A549 (cell line): Measurements from ENCODE around the gene ROPN1. TPM values are rescaled to one million over a fixed set of nuclear protein-coding genes. Genes with fewer than 3 reads are reported as not detected.
"Not testable (repeated sequence)": the region's sequence is repeated elsewhere in the genome, so short reads cannot be mapped to it uniquely, and the experiment has no call there.

ENCODE experiments used
- ATAC-seq, 2 experiments: fragments of 200-7000 bp in 1 of 2; fragments of >200 bp in 1 of 2; cut with Nextera tagmentation in 1 of 2; cut with Tn5 transposase in 1 of 2; 3 replicates each; pipeline versions ENCODE4 v1.8.0 to v1.9.1; 2018 to 2020; ENCODE audit warnings: mild to moderate bottlenecking in 1 of 2, moderate library complexity in 1 of 2
- CTCF ChIA-PET: fragments of 300-600 bp; sonication (Branson Sonifier 250); formaldehyde crosslinking; extraction: SDS; loops from one replicate; lab custom pipeline; 2021; ENCODE audit warnings: antibody characterized with exemption, inconsistent platforms; lab: Yijun Ruan, JAX
- POLR2A ChIA-PET: fragments of 350-600 bp; formaldehyde crosslinking; extraction: SDS; loops from one replicate; lab custom pipeline; 2021; ENCODE audit warnings: antibody characterized with exemption, inconsistent platforms; lab: Yijun Ruan, JAX
- DNase-seq, 2 experiments: peaks; one replicate each; pipeline versions ENCODE4 v3.0.0 to v3.0.0-alpha.2; 2011 to 2016; ENCODE audit warnings: low read depth in 1 of 2, low spot score in 1 of 2
- FAIRE-seq: peaks from 2 replicates; lab custom pipeline; 2011; peaks lifted over from hg19 to GRCh38; lab: Jason Lieb, UNC
- H3K27ac ChIP-seq, 2 experiments: fragments of >200 bp; sonication (Bioruptor Twin); formaldehyde crosslinking; 3 replicates each; pipeline ENCODE4 v1.5.1; 2016 to 2017
- H3K4me1 ChIP-seq: fragments of >200 bp; sonication (Bioruptor Twin); formaldehyde crosslinking; 3 replicates; pipeline ENCODE4 v1.6.1; 2016
- H3K4me2 ChIP-seq: fragments of >200 bp; sonication (Bioruptor Twin); formaldehyde crosslinking; 3 replicates; pipeline ENCODE4 v1.6.1; 2016
- H3K4me3 ChIP-seq: fragments of >200 bp; sonication (Bioruptor Twin); formaldehyde crosslinking; 3 replicates; pipeline ENCODE4 v1.5.1; 2016
- H3K9me3 ChIP-seq: fragments of >200 bp; sonication (Bioruptor Twin); formaldehyde crosslinking; 3 replicates; pipeline ENCODE4 v1.6.1; 2016
- ATOH8 ChIP-seq: fragments of 250-450 bp; sonication (Bioruptor Pico); IDR thresholded peaks from 2 replicates; pipeline ENCODE4 v1.5.0; 2020; ENCODE audit warnings: low read depth, mild to moderate bottlenecking, moderate library complexity
- BCL3 ChIP-seq: fragments of >200 bp; sonication (Bioruptor Twin); formaldehyde crosslinking; IDR thresholded peaks from 3 replicates; pipeline ENCODE4 v1.6.1; 2016
- CTCF ChIP-seq: fragments of >200 bp; sonication (Bioruptor Twin); formaldehyde crosslinking; IDR thresholded peaks from 3 replicates; pipeline ENCODE4 v1.5.1; 2016
- ESRRA ChIP-seq: fragments of 150-350 bp; IDR thresholded peaks from 2 replicates; pipeline ENCODE4 v1.6.1; 2014; ENCODE audit warnings: mild to moderate bottlenecking, low read length, borderline replicate concordance
- HOXA7 ChIP-seq: fragments of 250-450 bp; sonication (Bioruptor Pico); IDR thresholded peaks from 2 replicates; pipeline ENCODE4 v1.5.0; 2020; ENCODE audit warnings: mild to moderate bottlenecking, moderate library complexity
- JUNB ChIP-seq: fragments of >200 bp; sonication (Bioruptor Twin); formaldehyde crosslinking; IDR thresholded peaks from 2 replicates; pipeline ENCODE4 v1.6.1; 2016
- MYC ChIP-seq: IDR thresholded peaks from 2 replicates; pipeline ENCODE4 v1.6.1; 2012; ENCODE audit warnings: mild to moderate bottlenecking, inconsistent platforms, low read length, improper control_type of control experiment, borderline replicate concordance
- NPAS2 ChIP-seq: fragments of 250-450 bp; sonication (Bioruptor Pico); IDR thresholded peaks from 2 replicates; pipeline ENCODE4 v1.8.0; 2022; ENCODE audit warnings: mild to moderate bottlenecking, moderate library complexity, borderline replicate concordance
- PHF8 ChIP-seq: fragments of 200-600 bp; sonication (generic); IDR thresholded peaks from 2 replicates; pipeline ENCODE4 v1.6.1; 2016; ENCODE audit warnings: low read depth, mild to moderate bottlenecking, antibody characterized with exemption, moderate library complexity, borderline replicate concordance
- POLR2AphosphoS2 ChIP-seq: conservative IDR thresholded peaks from 2 replicates; pipeline ENCODE4 v1.6.1; 2012; ENCODE audit warnings: low read length, improper control_type of control experiment, inconsistent platforms
- RARB ChIP-seq: fragments of 250-450 bp; sonication (Bioruptor Pico); IDR thresholded peaks from 2 replicates; pipeline ENCODE4 v1.8.0; 2021; ENCODE audit warnings: mild to moderate bottlenecking, moderate library complexity
- RCOR1 ChIP-seq: fragments of 150-350 bp; IDR thresholded peaks from 2 replicates; pipeline ENCODE4 v1.6.1; 2014; ENCODE audit warnings: antibody characterized with exemption, low read length, low read depth
- TFCP2L1 ChIP-seq: fragments of 250-450 bp; sonication (Bioruptor Pico); IDR thresholded peaks from 2 replicates; pipeline ENCODE4 v1.5.0; 2021; ENCODE audit warnings: mild to moderate bottlenecking
- USF2 ChIP-seq: fragments of 450-650 bp; IDR thresholded peaks from 2 replicates; pipeline ENCODE4 v1.6.1; 2014; ENCODE audit warnings: antibody characterized with exemption
- ZNF302 ChIP-seq: fragments of 250-450 bp; sonication (Bioruptor Pico); IDR thresholded peaks from 2 replicates; pipeline ENCODE4 v1.9.0; 2021; ENCODE audit warnings: inconsistent platforms, mild to moderate bottlenecking, moderate library complexity
- WGBS: methylation state at CpG from one replicate; pipeline ENCODE4 v1.1.6; 2017; ENCODE audit errors: missing lambda C conversion rate; 5-methylcytosine and 5-hydroxymethylcytosine counted together
- polyA plus RNA-seq, 4 experiments: library from polyadenylated mRNA; depleted of rRNA in 3 of 4; stranded (reverse); fragments of >200 nt; fragmentation: RNase III in 1 of 4; extraction: RNeasy Plus Mini Kit Qiagen cat#74134 plus additional on column Dnase treatment in 1 of 4; gene quantifications; 2 replicates in 3 of 4; 3 replicates in 1 of 4; pipeline ENCODE4 v1.2.3, GENCODE V29; 2011 to 2017
- TF ChIP-seq, protein P1 (sequence below): fragments of 200-600 bp; sonication (generic); IDR thresholded peaks from 2 replicates; pipeline ENCODE4 v1.6.1; 2016; ENCODE audit warnings: antibody characterized with exemption, mild to moderate bottlenecking, moderate library complexity

Gene ROPN1
- polyA plus RNA-seq, 2 of the 4 experiments (the other 2 are of a cell fraction): not detected

DNA sequence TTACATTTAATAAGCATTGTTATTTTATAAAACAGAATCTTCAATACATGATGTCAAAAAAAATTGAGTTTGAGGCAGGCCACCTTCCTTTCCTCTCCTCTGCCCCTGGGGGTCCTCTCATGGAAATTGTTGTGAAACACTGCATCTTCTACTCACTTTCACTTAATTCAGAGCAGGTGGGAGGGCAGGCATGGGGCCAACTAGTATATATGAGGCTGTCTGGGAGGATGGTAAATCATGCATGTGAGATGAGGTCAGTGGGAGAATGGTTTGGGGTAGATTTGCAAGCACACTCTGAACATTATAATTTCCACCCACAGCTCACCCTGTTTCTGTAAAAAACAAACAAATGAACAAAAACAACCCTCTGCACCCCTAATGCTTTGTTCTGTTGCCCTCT is 20.5 kb downstream of the ROPN1 start:
- no peak for DNase-seq
- no peak for ATAC-seq
- H3K4me3 ChIP-seq: no peak overlapping the region
- POLR2A ChIA-PET: no interaction called here
- H3K4me1 ChIP-seq: no peaks in the 10 kb centered on the region
- no peak for FAIRE-seq
- TF ChIP-seq, protein P1, sequence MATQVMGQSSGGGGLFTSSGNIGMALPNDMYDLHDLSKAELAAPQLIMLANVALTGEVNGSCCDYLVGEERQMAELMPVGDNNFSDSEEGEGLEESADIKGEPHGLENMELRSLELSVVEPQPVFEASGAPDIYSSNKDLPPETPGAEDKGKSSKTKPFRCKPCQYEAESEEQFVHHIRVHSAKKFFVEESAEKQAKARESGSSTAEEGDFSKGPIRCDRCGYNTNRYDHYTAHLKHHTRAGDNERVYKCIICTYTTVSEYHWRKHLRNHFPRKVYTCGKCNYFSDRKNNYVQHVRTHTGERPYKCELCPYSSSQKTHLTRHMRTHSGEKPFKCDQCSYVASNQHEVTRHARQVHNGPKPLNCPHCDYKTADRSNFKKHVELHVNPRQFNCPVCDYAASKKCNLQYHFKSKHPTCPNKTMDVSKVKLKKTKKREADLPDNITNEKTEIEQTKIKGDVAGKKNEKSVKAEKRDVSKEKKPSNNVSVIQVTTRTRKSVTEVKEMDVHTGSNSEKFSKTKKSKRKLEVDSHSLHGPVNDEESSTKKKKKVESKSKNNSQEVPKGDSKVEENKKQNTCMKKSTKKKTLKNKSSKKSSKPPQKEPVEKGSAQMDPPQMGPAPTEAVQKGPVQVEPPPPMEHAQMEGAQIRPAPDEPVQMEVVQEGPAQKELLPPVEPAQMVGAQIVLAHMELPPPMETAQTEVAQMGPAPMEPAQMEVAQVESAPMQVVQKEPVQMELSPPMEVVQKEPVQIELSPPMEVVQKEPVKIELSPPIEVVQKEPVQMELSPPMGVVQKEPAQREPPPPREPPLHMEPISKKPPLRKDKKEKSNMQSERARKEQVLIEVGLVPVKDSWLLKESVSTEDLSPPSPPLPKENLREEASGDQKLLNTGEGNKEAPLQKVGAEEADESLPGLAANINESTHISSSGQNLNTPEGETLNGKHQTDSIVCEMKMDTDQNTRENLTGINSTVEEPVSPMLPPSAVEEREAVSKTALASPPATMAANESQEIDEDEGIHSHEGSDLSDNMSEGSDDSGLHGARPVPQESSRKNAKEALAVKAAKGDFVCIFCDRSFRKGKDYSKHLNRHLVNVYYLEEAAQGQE: no peak
- TF ChIP-seq BCL3: no peak
- no peak for TF ChIP-seq NPAS2
- no peak for TF ChIP-seq RARB (CRISPR knock-in tag)
- TF ChIP-seq ATOH8 (CRISPR knock-in tag): no peak
- TF ChIP-seq ZNF302 (CRISPR knock-in tag): no peak
- TF ChIP-seq ESRRA: no peak
- no peak for TF ChIP-seq MYC
- TF ChIP-seq CTCF: no peak
- no peak for TF ChIP-seq HOXA7
- TF ChIP-seq RCOR1: no peak
- no peak for TF ChIP-seq PHF8
- no peak for TF ChIP-seq TFCP2L1 (CRISPR knock-in tag)
- TF ChIP-seq POLR2AphosphoS2: no peak
- TF ChIP-seq JUNB: no peak
- TF ChIP-seq USF2: no peak
- TF ChIP-seq, all 56 proteins: peak for 0
- CTCF ChIA-PET: interaction anchor here (1.4 kb wide), 1 partner anchor 9 kb away, joined by 4 read pairs; no protein-coding TSS in a partner anchor
- Histone ChIP-seq H3K9me3 (no peaks in the 10 kb centered on the region), H3K4me2 (no peak overlapping the region), H3K27ac (no peak overlapping the region)

DNA sequence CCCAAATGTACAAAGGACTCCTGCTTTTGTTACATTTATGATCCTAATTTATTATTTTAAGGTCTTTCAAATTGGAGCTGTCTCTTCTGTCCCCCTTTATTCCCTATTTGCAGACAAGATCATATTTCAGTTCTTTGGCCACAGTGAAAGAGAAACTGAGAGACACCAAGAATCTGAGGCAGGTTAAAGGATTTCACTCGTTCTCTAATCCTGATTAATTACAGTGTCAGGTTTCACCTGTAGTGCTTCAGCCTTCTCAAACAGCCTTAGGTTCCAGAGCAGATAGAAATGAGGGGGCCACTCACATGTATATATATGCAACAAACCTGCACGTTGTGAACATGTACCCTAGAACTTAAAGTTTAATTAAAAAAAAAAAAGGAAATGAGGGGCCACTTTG is 24.7 kb downstream of the ROPN1 start:
- H3K4me3 ChIP-seq, H3K27ac ChIP-seq, POLR2A ChIA-PET, DNase-seq, ATAC-seq, H3K9me3 ChIP-seq, H3K4me1 ChIP-seq, FAIRE-seq, CTCF ChIA-PET, H3K4me2 ChIP-seq: not testable (repeated sequence)
- 16% methylated on average over 2 of the region's 2 CpGs for WGBS

GRCh38 chr3:123966799-123967198 is 25.1 kb downstream of the ROPN1 start:
- H3K4me2 ChIP-seq, H3K9me3 ChIP-seq, H3K4me3 ChIP-seq, DNase-seq, CTCF ChIA-PET, H3K27ac ChIP-seq, FAIRE-seq, H3K4me1 ChIP-seq, POLR2A ChIA-PET: not testable (repeated sequence)
- 6% methylated on average over 1 of the region's 1 CpG for WGBS
- ATAC-seq: peak; percentile 92 to 93

GRCh38 chr3:123964793-123965192 is 27.1 kb downstream of the ROPN1 start:
- H3K4me3 ChIP-seq, DNase-seq, H3K27ac ChIP-seq, H3K9me3 ChIP-seq, H3K4me1 ChIP-seq, FAIRE-seq, ATAC-seq, H3K4me2 ChIP-seq, POLR2A ChIA-PET: not testable (repeated sequence)
- WGBS: 5% methylated on average over 1 of the region's 1 CpG
- CTCF ChIA-PET: interaction anchor here (0.9 to 1.5 kb wide), 3 partner anchors 15 to 241 kb away, joined by 3 to 4 read pairs (median 4); no protein-coding TSS in a partner anchor
